H1 (cell line): Measurements from ENCODE around the gene ADGRV1. TPM values are rescaled to one million over a fixed set of nuclear protein-coding genes. Genes with fewer than 3 reads are reported as not detected.

ENCODE experiments used
- CHD7 ChIP-seq: fragments of 300-600 bp; sonication (generic); IDR thresholded peaks from 2 replicates; pipeline ENCODE4 v1.7.1; 2012; ENCODE audit warnings: low read length, moderate library complexity, mild to moderate bottlenecking, inconsistent platforms; ENCODE audit not compliant: insufficient replicate concordance
- PHF8 ChIP-seq: fragments of 200-600 bp; sonication (generic); conservative IDR thresholded peaks from 2 replicates; pipeline ENCODE4 v1.7.1; 2012; ENCODE audit warnings: low read depth, mild to moderate bottlenecking, inconsistent platforms, low read length, moderate library complexity
- SAP30 ChIP-seq: fragments of 300-600 bp; sonication (generic); IDR thresholded peaks from 2 replicates; pipeline ENCODE4 v1.7.1; 2012; ENCODE audit warnings: low read length, moderate library complexity, mild to moderate bottlenecking, inconsistent platforms; ENCODE audit not compliant: insufficient read depth, insufficient replicate concordance
- SP1 ChIP-seq: IDR thresholded peaks from 2 replicates; pipeline ENCODE4 v1.6.1; 2011; ENCODE audit warnings: low read depth, low read length
- SP2 ChIP-seq: IDR thresholded peaks from 2 replicates; pipeline ENCODE4 v1.6.1; 2012; ENCODE audit warnings: mild to moderate bottlenecking, low read length, inconsistent platforms
- SP4 ChIP-seq: IDR thresholded peaks from 2 replicates; pipeline ENCODE4 v1.6.1; 2012; ENCODE audit warnings: low read length, inconsistent platforms
- SUZ12 ChIP-seq: fragments of 200-600 bp; sonication (generic); IDR thresholded peaks from 2 replicates; pipeline ENCODE4 v1.6.1; 2012; ENCODE audit warnings: mild to moderate bottlenecking, inconsistent platforms, low read length, moderate library complexity, mixed read lengths
- polyA plus RNA-seq, 7 experiments: library from polyadenylated mRNA; depleted of rRNA in 3 of 7; stranded (reverse) in 5 of 7; unstranded in 2 of 7; fragments of >200 nt in 5 of 7; fragments of 200-250 nt in 2 of 7; gene quantifications; 1 replicate in 5 of 7; 2 replicates in 1 of 7; 4 replicates in 1 of 7; pipeline versions ENCODE4 v1.2.1 to v1.2.3, GENCODE V29; 2011 to 2013; ENCODE audit warnings: missing spikeins in 2 of 7, mixed read lengths in 2 of 7
- total RNA-seq: library from RNA; stranded (reverse); fragmentation: NEBNext Ultra II Directional; extraction: Animal tissue kit (Norgen Biotek cat#: 25700); gene quantifications from 2 replicates; pipeline ENCODE4 v1.2.1, GENCODE V29; 2021

Gene ADGRV1
- total and polyA plus RNA-seq, 2 of the 8 experiments (the other 6 are each of a cell fraction or from before 2014, with no cell fraction given): 53.1 to 62.2 TPM

GRCh38 chr5:90658620-90659019 lies 100.0 kb downstream of the ADGRV1 start (continued):
- TF ChIP-seq CHD7: no peak
- TF ChIP-seq PHF8: no peak
- no peak for TF ChIP-seq SP1
- no peak for TF ChIP-seq SP4
- TF ChIP-seq SP2: no peak
- TF ChIP-seq SUZ12: no peak
- no peak for TF ChIP-seq SAP30
- TF ChIP-seq, all 59 proteins: peak for 0
